Esophagus muscularis mucosa (tissue), 4 donors: ENCODE results near the gene ARHGAP24. TPM values are rescaled to one million over a fixed set of nuclear protein-coding genes. Genes with fewer than 3 reads are reported as not detected.

ENCODE experiments used
- DNase-seq: peaks from one replicate; pipeline ENCODE4 v3.0.0-alpha.2; 2017; ENCODE audit errors: extremely low spot score
- H3K27ac ChIP-seq, 4 donors: fragments of 200-600 bp; sonication (generic); replicated peaks in 1 of 4; 1 replicate in 3 of 4; 2 replicates in 1 of 4; pipeline ENCODE4 v1.5.1; 2016 to 2019; ENCODE audit warnings: mild to moderate bottlenecking in 1 of 4
- H3K27me3 ChIP-seq, 4 donors: fragments of 200-600 bp; sonication (generic); one replicate each; pipeline versions ENCODE4 v1.5.1 to v1.6.0; 2016 to 2019
- H3K36me3 ChIP-seq, 4 donors: fragments of 200-600 bp; sonication (generic); one replicate each; pipeline ENCODE4 v1.5.1; 2016 to 2019
- H3K4me1 ChIP-seq, 4 donors: fragments of 200-600 bp; sonication (generic); one replicate each; pipeline ENCODE4 v1.5.1; 2016 to 2019
- H3K4me3 ChIP-seq, 4 donors: fragments of 200-600 bp; sonication (generic); 1 replicate in 2 of 4; 2 replicates in 2 of 4; pipeline ENCODE4 v1.5.1; 2016 to 2019; ENCODE audit warnings: mild to moderate bottlenecking in 4 of 4, moderate library complexity in 1 of 4
- H3K9me3 ChIP-seq, 4 donors: fragments of 200-600 bp; sonication (generic); 1 replicate in 3 of 4; 2 replicates in 1 of 4; pipeline ENCODE4 v1.5.1; 2016 to 2019
- CTCF ChIP-seq, 3 experiments: fragments of 200-600 bp in 2 of 3; fragments of 450-650 bp in 1 of 3; sonication (generic) in 2 of 3; IDR thresholded peaks; one replicate each; pipeline ENCODE4 v1.5.1; 2017 to 2019; ENCODE audit warnings: antibody characterized with exemption in 3 of 3, mild to moderate bottlenecking in 2 of 3, moderate library complexity in 1 of 3
- EP300 ChIP-seq: sonication (generic); formaldehyde crosslinking; IDR thresholded peaks from one replicate; pipeline ENCODE4 v1.6.1; 2017; ENCODE audit warnings: antibody characterized with exemption
- POLR2A ChIP-seq: fragments of 450-650 bp; IDR thresholded peaks from one replicate; pipeline ENCODE4 v1.6.1; 2017; ENCODE audit warnings: antibody characterized with exemption, moderate library complexity, mild to moderate bottlenecking, low read depth
- POLR2AphosphoS5 ChIP-seq, 2 donors: sonication (generic); formaldehyde crosslinking; IDR thresholded peaks; one replicate each; pipeline ENCODE4 v1.6.1; 2017; ENCODE audit warnings: antibody characterized with exemption in 2 of 2
- WGBS: methylation state at CpG from one replicate; pipeline ENCODE4 v1.1.5; 2018; 5-methylcytosine and 5-hydroxymethylcytosine counted together
- intact Hi-C: fragments of 100-400 bp; cut with DNase I; formaldehyde crosslinking; loops from one replicate; pipeline ENCODE4 v1.15.1; 2023
- total RNA-seq, 4 donors: library from RNA; depleted of rRNA; stranded (reverse); fragments of >200 nt; gene quantifications; one replicate each; pipeline versions ENCODE4 v1.1.0 to v1.2.1, GENCODE V29; 2016

The ARHGAP24 gene
- total RNA-seq, 4 donors from 2014 or later: 17.6 to 30.2 (median 23.6) TPM

DNA sequence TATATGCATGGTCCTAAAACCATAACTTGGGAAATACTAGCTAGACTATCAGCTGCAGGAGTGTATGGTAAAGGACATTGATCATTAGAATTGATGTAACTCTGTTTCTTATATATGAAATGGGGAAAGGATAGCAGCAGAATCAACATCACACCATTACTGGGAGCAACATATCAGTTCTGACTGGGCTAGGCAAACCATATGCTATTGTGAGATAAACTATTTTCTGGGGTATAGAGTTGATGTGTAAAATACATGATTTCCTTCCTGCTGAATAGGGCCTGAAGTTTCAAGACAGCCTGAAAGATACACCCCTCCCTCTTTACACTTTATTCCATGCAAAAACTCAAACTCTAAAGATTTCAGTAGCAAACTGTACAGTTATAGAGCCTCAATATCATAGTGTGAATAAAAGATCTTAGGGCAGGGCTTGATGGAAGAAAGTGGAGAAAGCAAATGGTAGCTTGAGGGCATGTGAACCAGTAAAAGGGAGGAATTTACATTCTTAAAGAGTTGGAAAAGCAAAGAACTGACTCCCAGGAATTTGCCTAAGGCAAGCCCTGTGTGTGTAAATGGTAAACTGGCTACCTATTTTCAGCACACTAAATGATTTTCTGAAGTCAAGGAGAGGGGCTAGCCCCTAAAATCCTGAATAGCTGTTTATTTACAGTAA is 480.8 kb downstream of the ARHGAP24 start:
- intact Hi-C loops: no loop called here
- no peaks in the 10 kb centered on the region for H3K27me3 ChIP-seq
- no peak for TF ChIP-seq EP300
- TF ChIP-seq POLR2AphosphoS5 (IDR thresholded peaks at IDR 0.05): no peak
- TF ChIP-seq CTCF (IDR thresholded peaks at IDR 0.05): no peak
- TF ChIP-seq POLR2A: no peak

GRCh38 chr4:85956293-85956945 is 481.5 kb downstream of the ARHGAP24 start:
- no peak for DNase-seq
- no peaks in the 10 kb centered on the region for H3K27me3 ChIP-seq
- peaks cover 0 to 5% (median 0%) of the 10 kb centered on the region in 4 donors for H3K4me1 ChIP-seq
- no peaks in the 10 kb centered on the region for H3K36me3 ChIP-seq
- no peaks in the 10 kb centered on the region for H3K9me3 ChIP-seq
- intact Hi-C loops: no loop called here
- H3K27ac ChIP-seq: no peak overlapping the region
- TF ChIP-seq POLR2A: no peak
- no peak for TF ChIP-seq POLR2AphosphoS5 (IDR thresholded peaks at IDR 0.05)
- TF ChIP-seq EP300: no peak
- TF ChIP-seq CTCF (IDR thresholded peaks at IDR 0.05): no peak
- H3K4me3 ChIP-seq: no peak overlapping the region
- WGBS: 93% methylated on average over 9 of the region's 17 CpGs

More for the DNA sequence above, 480.8 kb downstream of the ARHGAP24 start:
- H3K36me3 ChIP-seq: no peaks in the 10 kb centered on the region
- peaks cover 0 to 5% (median 0%) of the 10 kb centered on the region in 4 donors for H3K4me1 ChIP-seq
- no peak overlapping the region for H3K4me3 ChIP-seq
- H3K27ac ChIP-seq: no peak overlapping the region
- DNase-seq: no peak
- no peaks in the 10 kb centered on the region for H3K9me3 ChIP-seq

DNA sequence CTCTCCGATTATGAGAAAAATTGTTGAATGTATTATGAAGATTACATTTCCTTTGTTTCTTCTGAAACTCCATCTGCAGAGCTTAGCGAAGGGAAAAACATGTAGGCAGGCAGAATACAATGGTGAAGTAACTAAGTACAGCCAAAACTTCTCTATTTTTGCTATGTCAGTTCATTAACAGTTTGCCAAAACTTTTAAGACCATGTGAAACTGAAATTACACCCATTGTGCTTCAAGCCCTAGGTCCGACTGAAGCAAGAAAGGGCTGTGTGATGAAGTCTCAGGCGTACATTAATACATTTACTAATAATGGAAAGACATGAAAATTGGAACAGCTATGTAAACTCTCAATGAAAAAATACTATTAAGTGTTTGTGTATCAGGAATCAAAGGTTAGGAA is 486.9 kb downstream of the ARHGAP24 start:
- WGBS: 78% methylated on average over 4 of the region's 4 CpGs
- no peak for DNase-seq
- Histone ChIP-seq H3K4me1 (peaks cover 3 to 14% (median 6%) of the 10 kb centered on the region in 4 donors), H3K4me3 (no peak overlapping the region), H3K36me3 (no peaks in the 10 kb centered on the region), H3K9me3 (no peaks in the 10 kb centered on the region), H3K27ac (no peak overlapping the region), H3K27me3 (no peaks in the 10 kb centered on the region)
- TF ChIP-seq EP300 (no peak), POLR2AphosphoS5 (IDR thresholded peaks at IDR 0.05) (no peak), CTCF (IDR thresholded peaks at IDR 0.05) (no peak)
- intact Hi-C loops: loop anchor here (10.0 kb wide), 1 partner anchor 817 kb away; no protein-coding TSS in a partner anchor

GRCh38 chr4:85963231-85963630 is 488.3 kb downstream of the ARHGAP24 start:
- H3K36me3 ChIP-seq: no peaks in the 10 kb centered on the region
- no peak for DNase-seq
- H3K27me3 ChIP-seq: no peaks in the 10 kb centered on the region
- no peak overlapping the region for H3K27ac ChIP-seq
- H3K9me3 ChIP-seq: no peaks in the 10 kb centered on the region
- peaks cover 3 to 19% (median 9%) of the 10 kb centered on the region in 4 donors for H3K4me1 ChIP-seq
- 89% methylated on average over 1 of the region's 1 CpG for WGBS
- no peak overlapping the region for H3K4me3 ChIP-seq
- no peak for TF ChIP-seq EP300
- no peak for TF ChIP-seq POLR2AphosphoS5 (IDR thresholded peaks at IDR 0.05)
- TF ChIP-seq CTCF (IDR thresholded peaks at IDR 0.05): no peak
- TF ChIP-seq POLR2A: no peak
- intact Hi-C loops: loop anchor here (10.0 kb wide), 1 partner anchor 818 kb away; no protein-coding TSS in a partner anchor
